ENCODE data around the gene CACNA1A. TPM values are rescaled to one million over a fixed set of nuclear protein-coding genes. Genes with fewer than 3 reads are reported as not detected.

Gene CACNA1A
- total and polyA plus RNA-seq, 2 of the 4 experiments (the other 2 are of a cell fraction): 5.9 to 15.0 TPM

DNA sequence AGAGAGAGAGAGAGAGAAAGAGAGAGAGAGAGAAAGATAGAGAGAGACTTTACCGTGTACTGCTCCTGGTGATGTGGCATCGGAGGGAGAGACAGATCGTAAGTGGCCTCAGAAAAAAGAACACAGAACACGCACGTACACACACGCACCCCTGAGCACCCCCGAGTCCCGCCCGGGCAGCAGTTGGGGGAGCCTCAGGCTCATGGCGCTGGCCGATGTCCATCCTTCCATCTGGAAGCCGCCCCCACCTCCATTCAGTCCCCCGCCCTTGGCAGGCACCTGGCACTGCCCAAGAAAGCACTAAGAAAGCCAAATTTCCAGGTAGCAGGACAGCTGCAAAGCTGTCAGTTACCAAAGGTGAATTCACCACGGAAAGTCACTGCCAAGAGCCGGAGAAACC is 239.1 kb downstream of the CACNA1A start:
- Histone ChIP-seq H2AFZ (replicated peaks; ENCODE audit: low read length, poor library complexity) (no peak overlapping the region), H3K9me1 (ENCODE audit: insufficient read depth, low read length) (no peaks in the 10 kb centered on the region), H3K18ac (ENCODE audit: low read depth, low read length) (no peak overlapping the region), H2BK5ac (ENCODE audit: low read depth, low read length, poor library complexity, severe bottlenecking) (no peak overlapping the region), H3K27ac (ENCODE audit: insufficient read depth, low read length) (no peak overlapping the region), H3K27me3 (ENCODE audit: control insufficient read depth, insufficient read depth, low read length) (peaks cover 3% of the 10 kb centered on the region), H2AK5ac (ENCODE audit: low read depth, low read length) (peak overlapping the region; percentile 15; the same call in 1 of the 2 replicates), H3K79me1 (ENCODE audit: low read depth in 1 of 2, low read length in 2 of 2) (no peaks in the 10 kb centered on the region), H2AK9ac (replicated peaks; ENCODE audit: low read depth, low read length, poor library complexity) (no peak overlapping the region), H3K4me3 (ENCODE audit: insufficient read depth, low read depth, low read length) (no peak overlapping the region), H3K4me1 (ENCODE audit: control insufficient read depth, insufficient read depth, low read length) (peaks cover 4% of the 10 kb centered on the region; the same call in 1 of the 2 replicates), H4K20me1 (ENCODE audit: insufficient read depth, low read length) (no peaks in the 10 kb centered on the region), H3K36me3 (ENCODE audit: control insufficient read depth, insufficient read depth, low read length) (peaks cover 2% of the 10 kb centered on the region; the same call in 1 of the 2 replicates), H4K8ac (ENCODE audit: low read depth in 2 of 2, low read length in 2 of 2) (no peak overlapping the region), H3K4ac (ENCODE audit: low read depth, low read length) (no peak overlapping the region), H3K23ac (ENCODE audit: low read depth, low read length) (no peak overlapping the region), H3K9ac (ENCODE audit: low read depth, low read length) (no peak overlapping the region), H3K14ac (replicated peaks; ENCODE audit: low read depth, low read length) (no peak overlapping the region), H3K4me2 (ENCODE audit: low read depth, low read length) (no peak overlapping the region), H2BK20ac (ENCODE audit: low read depth, low read length) (peak overlapping the region; percentile 26; the same call in 1 of the 2 replicates), H3K56ac (ENCODE audit: extremely low read depth, insufficient read depth, low read length) (no peak overlapping the region), H4K5ac (ENCODE audit: low read depth, low read length) (no peak overlapping the region), H2BK15ac (ENCODE audit: low read depth, low read length) (no peak overlapping the region; the same call in 2 of the 3 replicates), H3K9me3 (ENCODE audit: control insufficient read depth, insufficient read depth, low read length) (peaks cover 3% of the 10 kb centered on the region; the same call in 1 of the 2 replicates), H4K91ac (ENCODE audit: insufficient read depth, low read depth, low read length) (no peak overlapping the region), H2BK120ac (ENCODE audit: low read depth, low read length) (no peak overlapping the region)
- dilution Hi-C loops (cut with HindIII; ENCODE audit: low sequenced_read_pairs, unreplicated experiment) (no loop called here), in situ Hi-C loops (cut with MboI; ENCODE audit: low sequenced_read_pairs) (no loop called here), intact Hi-C loops (cut with micrococcal nuclease) (no loop called here)
- DNase-seq (no peak), ATAC-seq (ENCODE audit: low read depth) (no peak)
- TF ChIP-seq SMC3 (IDR thresholded peaks at IDR 0.05; ENCODE audit: low read depth, low read length): no peak
- TF ChIP-seq BHLHE40 (IDR thresholded peaks at IDR 0.05; ENCODE audit: low read depth, low read length): no peak
- TF ChIP-seq MAZ (IDR thresholded peaks at IDR 0.05; ENCODE audit: borderline replicate concordance, low read depth, low read length): no peak
- ChIA-PET CTCF (interaction anchor here (1.0 kb wide), 1 partner anchor 290 kb away, joined by 3 read pairs; no protein-coding TSS in a partner anchor), POLR2A (ENCODE audit: unreplicated experiment) (interaction anchor here (0.6 kb wide), 1 partner anchor 111 kb away, joined by 3 read pairs; no protein-coding TSS in a partner anchor)
- 89% methylated on average over 7 of the region's 15 CpGs; no CpG with 5 or more reads in 1 of the 2 experiments for WGBS, 2 experiments (ENCODE audit: extremely low coverage in 2 of 2, insufficient read length in 1 of 2)
- no TSS peak for BruUV-seq (replicated peaks)

Measured in IMR-90 (cell line).